HCT116 (cell line): ENCODE measurements around the gene DLG2. TPM values are rescaled to one million over a fixed set of nuclear protein-coding genes. Genes with fewer than 3 reads are reported as not detected.

Experiments used
- ATAC-seq: fragments of 200-7000 bp; cut with Tn5 transposase; 2 replicates; pipeline ENCODE4 v1.9.1; 2020; ENCODE audit warnings: mild to moderate bottlenecking, moderate library complexity
- BruUV-seq: library from RNA; stranded (reverse); fragments of 400-500 nt; replicated peaks from 2 replicates; lab custom pipeline; 2021; lab: Mats Ljungman, UMichigan
- CTCF ChIA-PET: fragments of 300-600 bp; sonication (Branson Sonifier 250); formaldehyde crosslinking; loops from one replicate; lab custom pipeline; 2021; ENCODE audit warnings: antibody characterized with exemption; lab: Charles Lee
- POLR2A ChIA-PET: fragments of 300-600, 350-600 bp; sonication (Branson Sonifier 250); formaldehyde crosslinking; loops from one replicate; lab custom pipeline; 2021; ENCODE audit warnings: antibody characterized with exemption; lab: Charles Lee
- RAD21 ChIA-PET, 2 experiments: fragments of 300-600 bp; sonication (Branson Sonifier 250); formaldehyde crosslinking; loops; one replicate each; lab custom pipeline; 2023; ENCODE audit warnings: low total read pairs in 2 of 2; ENCODE audit not compliant: uncharacterized antibody in 2 of 2, unreplicated experiment in 2 of 2, low non-redundant PET in 1 of 2; lab: Charles Lee
- DNase-seq: peaks from one replicate; pipeline ENCODE4 v3.0.0-alpha.2; 2010; ENCODE audit warnings: low read depth, low spot score
- H2AFZ ChIP-seq: fragments of 200-600 bp; shearing (Covaris generic), sonication (generic); 2 replicates; pipeline ENCODE4 v1.6.1; 2017; ENCODE audit warnings: low read depth, mixed run types, mixed read lengths, antibody characterized with exemption, low read length; ENCODE audit not compliant: poor library complexity, severe bottlenecking
- H3K27ac ChIP-seq: 2 replicates; pipeline ENCODE4 v1.5.1; 2012; ENCODE audit warnings: low read depth, low read length
- H3K27me3 ChIP-seq: fragments of 200-600 bp; sonication (generic); 2 replicates; pipeline ENCODE4 v1.6.1; 2016; ENCODE audit warnings: mixed run types, low read length, mixed read lengths; ENCODE audit not compliant: insufficient read depth
- H3K36me3 ChIP-seq, 2 experiments: fragments of 200-500 bp in 1 of 2; fragments of 200-600 bp in 1 of 2; sonication (Bioruptor generic) in 1 of 2; sonication (generic) in 1 of 2; 2 replicates each; pipeline versions ENCODE4 v1.5.1 to v1.6.1; 2014 to 2016; ENCODE audit warnings: low read length in 2 of 2, inconsistent platforms in 1 of 2, mixed read lengths in 1 of 2, mixed run types in 1 of 2; ENCODE audit not compliant: insufficient read depth in 2 of 2, control insufficient read depth in 1 of 2
- H3K4me1 ChIP-seq, 2 experiments: fragments of 200-600 bp in 1 of 2; sonication (generic) in 1 of 2; 2 replicates each; pipeline versions ENCODE4 v1.5.1 to v1.6.1; 2012 to 2017; ENCODE audit warnings: low read length in 2 of 2, inconsistent platforms in 1 of 2, mild to moderate bottlenecking in 1 of 2, mixed read lengths in 1 of 2, mixed run types in 1 of 2, moderate library complexity in 1 of 2; ENCODE audit not compliant: insufficient read depth in 2 of 2, control insufficient read depth in 1 of 2
- H3K4me2 ChIP-seq: fragments of 200-600 bp; sonication (generic); 2 replicates; pipeline ENCODE4 v1.6.1; 2017; ENCODE audit warnings: mixed run types, low read length, mixed read lengths
- H3K4me3 ChIP-seq, 2 experiments: fragments of 200-600 bp in 1 of 2; sonication (generic) in 1 of 2; replicated peaks in 1 of 2; 2 replicates each; pipeline ENCODE4 v1.5.1; 2011 to 2016; ENCODE audit warnings: low read length in 2 of 2, control low read depth in 1 of 2, low read depth in 1 of 2, mild to moderate bottlenecking in 1 of 2, mixed read lengths in 1 of 2, mixed run types in 1 of 2
- H3K79me2 ChIP-seq: fragments of 200-600 bp; sonication (generic); 2 replicates; pipeline ENCODE4 v1.6.1; 2017; ENCODE audit warnings: mild to moderate bottlenecking, mixed run types, low read length, moderate library complexity, mixed read lengths; ENCODE audit not compliant: insufficient read depth
- H3K9ac ChIP-seq: fragments of 200-600 bp; sonication (generic); 2 replicates; pipeline ENCODE4 v1.6.1; 2016; ENCODE audit warnings: low read length, mixed read lengths
- H3K9me2 ChIP-seq: fragments of 200-600 bp; sonication (generic), shearing (Covaris generic); 2 replicates; pipeline ENCODE4 v1.6.1; 2017; ENCODE audit warnings: mixed run types, mild to moderate bottlenecking, moderate library complexity; ENCODE audit not compliant: insufficient read depth
- H3K9me3 ChIP-seq, 2 experiments: fragments of 200-500 bp in 1 of 2; fragments of 200-600 bp in 1 of 2; sonication (Bioruptor generic) in 1 of 2; sonication (generic) in 1 of 2; 2 replicates each; pipeline ENCODE4 v1.6.1; 2014 to 2017; ENCODE audit warnings: low read length in 2 of 2, mixed read lengths in 2 of 2, inconsistent platforms in 1 of 2, low read depth in 1 of 2, mild to moderate bottlenecking in 1 of 2, mixed run types in 1 of 2, moderate library complexity in 1 of 2; ENCODE audit not compliant: control insufficient read depth in 1 of 2, insufficient read depth in 1 of 2
- H4K20me1 ChIP-seq: fragments of 200-600 bp; sonication (generic), shearing (Covaris generic); 2 replicates; pipeline ENCODE4 v1.6.1; 2017; ENCODE audit warnings: mixed run types, mild to moderate bottlenecking, moderate library complexity; ENCODE audit not compliant: insufficient read depth
- ATF3 ChIP-seq: IDR thresholded peaks from 2 replicates; pipeline ENCODE4 v1.6.1; 2012
- CBX3 ChIP-seq: IDR thresholded peaks from 2 replicates; pipeline ENCODE4 v1.6.1; 2012; ENCODE audit warnings: low read depth
- CEBPB ChIP-seq: IDR thresholded peaks from 2 replicates; pipeline ENCODE4 v1.6.1; 2012; ENCODE audit warnings: low read depth
- FOSL1 ChIP-seq: IDR thresholded peaks from 2 replicates; pipeline ENCODE4 v1.6.1; 2012; ENCODE audit warnings: low read depth
- JUND ChIP-seq: IDR thresholded peaks from 2 replicates; pipeline ENCODE4 v1.6.1; 2012
- POLR2A ChIP-seq: IDR thresholded peaks from 2 replicates; pipeline ENCODE4 v1.7.0; 2011; ENCODE audit warnings: borderline replicate concordance; ENCODE audit not compliant: insufficient read depth, insufficient read length; ENCODE audit errors: extremely low read depth
- POLR2AphosphoS5 ChIP-seq: IDR thresholded peaks from 2 replicates; pipeline ENCODE4 v1.6.1; 2011; ENCODE audit warnings: mild to moderate bottlenecking, low read depth, low read length, moderate library complexity
- RAD21 ChIP-seq: IDR thresholded peaks from 2 replicates; pipeline ENCODE4 v1.6.1; 2012; ENCODE audit warnings: low read depth, mild to moderate bottlenecking
- REST ChIP-seq: IDR thresholded peaks from 2 replicates; pipeline ENCODE4 v1.6.1; 2012; ENCODE audit warnings: low read depth
- SIN3A ChIP-seq: IDR thresholded peaks from 2 replicates; pipeline ENCODE4 v1.6.1; 2012; ENCODE audit warnings: low read depth
- SP1 ChIP-seq: IDR thresholded peaks from 2 replicates; pipeline ENCODE4 v1.6.1; 2012; ENCODE audit warnings: low read depth
- SRF ChIP-seq: IDR thresholded peaks from 2 replicates; pipeline ENCODE4 v1.6.1; 2012; ENCODE audit warnings: low read depth
- YY1 ChIP-seq: IDR thresholded peaks from 2 replicates; pipeline ENCODE4 v1.6.1; 2011; ENCODE audit warnings: low read length, low read depth, moderate library complexity, mild to moderate bottlenecking; ENCODE audit not compliant: insufficient replicate concordance; ENCODE audit errors: extremely low read depth
- ZBTB33 ChIP-seq: IDR thresholded peaks from 2 replicates; pipeline ENCODE4 v1.6.1; 2011; ENCODE audit warnings: mild to moderate bottlenecking, low read length, moderate library complexity; ENCODE audit not compliant: insufficient replicate concordance; ENCODE audit errors: extremely low read depth
- ZFX ChIP-seq: fragments of 450-650 bp; IDR thresholded peaks from 2 replicates; pipeline ENCODE4 v1.6.1; 2017
- ZNF274 ChIP-seq: fragments of 200-500 bp; sonication (Bioruptor generic); IDR thresholded peaks from 2 replicates; pipeline ENCODE4 v1.6.1; 2014; ENCODE audit warnings: mild to moderate bottlenecking, low read depth, low read length, inconsistent platforms
- intact Hi-C: fragments of 100-400 bp; cut with micrococcal nuclease; formaldehyde crosslinking; loops from 2 replicates; pipeline ENCODE4 v1.10.0; 2022
- total RNA-seq: library from RNA; stranded (reverse); gene quantifications from one replicate; pipeline ENCODE4 v1.2.1, GENCODE V29; 2021; ENCODE audit not compliant: unreplicated experiment

Gene DLG2
- total RNA-seq, 1 experiment from 2014 or later = 2.4 TPM

GRCh38 chr11:83793310-83793709, 1833.8 kb downstream of the DLG2 start:
- H3K27me3 ChIP-seq = 0 out of 2 replicates have a peak, but pooled peaks cover 3% of the 10 kb centered on the region
- ChIA-PET RAD21 (no interaction called here), POLR2A (no interaction called here), CTCF (no interaction called here)
- no peaks in the 10 kb centered on the region for H3K9me3 ChIP-seq
- no peak overlapping the region for H3K4me2 ChIP-seq
- TF ChIP-seq ZNF274 (no peak), YY1 (no peak), RAD21 (no peak), SP1 (no peak)
- H3K9me2 ChIP-seq = no peaks in the 10 kb centered on the region
- no peak overlapping the region for H3K27ac ChIP-seq
- no peaks in the 10 kb centered on the region for H3K4me1 ChIP-seq
- H2AFZ ChIP-seq = no peak overlapping the region
- H3K36me3 ChIP-seq = no peaks in the 10 kb centered on the region
- no TSS peak for BruUV-seq
- H3K9ac ChIP-seq = no peak overlapping the region
- ATAC-seq (no peak), DNase-seq (no peak)
- no peak overlapping the region for H3K4me3 ChIP-seq
- intact Hi-C loops = no loop called here
- no peaks in the 10 kb centered on the region for H3K79me2 ChIP-seq
- H4K20me1 ChIP-seq = no peaks in the 10 kb centered on the region

GRCh38 chr11:83791557-83791956, 1835.6 kb downstream of the DLG2 start:
- Histone ChIP-seq H3K9me2 (no peaks in the 10 kb centered on the region), H3K9me3 (no peaks in the 10 kb centered on the region), H3K4me2 (no peak overlapping the region), H2AFZ (no peak overlapping the region), H3K79me2 (no peaks in the 10 kb centered on the region), H3K9ac (no peak overlapping the region), H3K36me3 (no peaks in the 10 kb centered on the region), H3K4me1 (no peaks in the 10 kb centered on the region), H3K27ac (no peak overlapping the region), H4K20me1 (no peaks in the 10 kb centered on the region), H3K4me3 (no peak overlapping the region), H3K27me3 (no peaks in the 10 kb centered on the region; the same call in 1 of the 2 replicates)
- intact Hi-C loops = no loop called here
- RAD21 ChIA-PET = no interaction called here
- BruUV-seq = no TSS peak
- ATAC-seq (no peak), DNase-seq (no peak)
- POLR2A ChIA-PET = no interaction called here
- CTCF ChIA-PET = no interaction called here
- TF ChIP-seq CBX3 (no peak), SRF (no peak), JUND (no peak), ZNF274 (no peak), ZBTB33 (no peak), CEBPB (no peak), POLR2A (no peak), REST (no peak), FOSL1 (no peak), POLR2AphosphoS5 (no peak), RAD21 (no peak), YY1 (no peak), ZFX (no peak), ATF3 (no peak), SIN3A (no peak)
